IPS-NIHi7 (cell line): Measurements from ENCODE around the gene TRIP12.
"Not testable (repeated sequence)": the region's sequence is repeated elsewhere in the genome, so short reads cannot be mapped to it uniquely, and the experiment has no call there.

Source experiments
- DNase-seq: peaks from one replicate; pipeline ENCODE4 v3.0.0; 2012; ENCODE audit warnings: mixed read lengths; ENCODE audit errors: extremely low spot score

TRIP12 gene

DNA sequence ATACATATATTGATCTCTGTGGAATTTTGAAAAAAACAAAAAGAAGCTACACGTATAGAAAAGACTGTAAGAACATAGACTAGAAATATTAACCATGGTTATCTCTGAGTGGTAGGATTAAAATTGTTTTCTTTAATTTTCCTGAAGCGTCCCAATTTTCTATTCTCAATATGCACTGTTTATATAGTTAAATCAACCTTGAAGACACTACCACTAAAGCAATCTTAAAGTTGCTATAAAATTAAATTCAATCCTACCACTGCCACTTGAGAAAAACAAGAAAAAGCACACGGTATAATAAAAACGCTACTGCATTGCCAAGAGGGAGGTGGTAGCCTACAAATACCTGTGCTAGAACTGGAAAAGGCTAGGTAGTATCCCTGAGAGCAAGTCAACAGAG lies 47.2 kb downstream of the TRIP12 start:
- no peak for DNase-seq

- DNase-seq: no peak
Observed at GRCh38 chr2:229873123-229873581, 48.7 kb downstream of the TRIP12 start.

DNA sequence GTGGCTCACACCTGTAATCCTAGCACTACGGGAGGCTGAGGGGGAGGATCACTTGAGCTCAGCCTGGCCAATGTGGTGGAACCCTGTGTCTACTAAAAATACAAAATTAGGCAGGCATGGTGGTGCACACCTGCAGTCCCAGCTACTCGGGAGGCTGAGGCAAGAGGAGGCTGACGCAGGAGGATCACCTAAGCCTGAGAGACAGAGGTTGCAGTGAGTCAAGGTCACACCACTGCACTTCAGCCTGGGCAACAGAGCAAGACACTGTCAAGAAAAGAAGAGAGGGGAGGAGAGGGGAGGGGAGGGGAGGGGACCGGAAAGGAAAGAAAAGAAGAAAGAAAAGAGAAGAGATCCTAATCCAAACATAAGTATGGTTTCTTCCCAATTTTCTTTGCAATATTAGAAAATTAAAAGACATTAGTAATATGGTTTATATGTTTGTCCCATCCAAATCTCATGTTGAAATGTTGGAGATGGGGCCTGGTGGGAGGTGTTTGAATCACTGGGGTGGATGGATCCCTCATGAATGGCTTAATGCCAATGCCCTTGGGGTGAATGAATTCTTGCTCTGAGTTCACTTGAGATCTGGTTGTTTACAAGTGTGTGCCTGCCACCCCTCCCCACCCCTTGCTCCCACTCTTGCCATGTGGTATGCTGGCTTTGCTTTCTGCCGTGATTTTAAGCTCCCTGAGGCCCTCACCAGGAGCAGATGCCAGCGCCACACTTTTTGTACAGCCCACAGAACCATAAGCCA lies 50.7 kb downstream of the TRIP12 start:
- no peak for DNase-seq

DNA sequence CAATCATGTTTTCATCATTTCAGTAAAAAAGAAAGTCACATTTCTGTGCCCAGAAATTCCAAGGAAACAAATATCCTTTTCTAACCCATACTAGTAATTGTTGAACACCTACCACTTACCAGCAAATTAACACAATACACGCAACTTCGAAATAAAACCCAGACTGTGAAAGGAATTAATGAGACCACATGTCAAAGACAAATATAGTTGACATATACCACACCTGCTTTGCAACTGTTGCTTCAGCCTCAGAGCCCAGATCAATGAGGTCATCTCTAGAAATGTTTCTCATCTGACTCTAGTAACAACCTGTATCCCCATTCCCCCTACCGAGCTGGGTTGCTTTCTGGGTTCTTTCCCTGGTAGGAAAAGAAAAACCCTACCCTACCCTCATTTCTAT lies 52.6 kb downstream of the TRIP12 start:
- DNase-seq: no peak

DNA sequence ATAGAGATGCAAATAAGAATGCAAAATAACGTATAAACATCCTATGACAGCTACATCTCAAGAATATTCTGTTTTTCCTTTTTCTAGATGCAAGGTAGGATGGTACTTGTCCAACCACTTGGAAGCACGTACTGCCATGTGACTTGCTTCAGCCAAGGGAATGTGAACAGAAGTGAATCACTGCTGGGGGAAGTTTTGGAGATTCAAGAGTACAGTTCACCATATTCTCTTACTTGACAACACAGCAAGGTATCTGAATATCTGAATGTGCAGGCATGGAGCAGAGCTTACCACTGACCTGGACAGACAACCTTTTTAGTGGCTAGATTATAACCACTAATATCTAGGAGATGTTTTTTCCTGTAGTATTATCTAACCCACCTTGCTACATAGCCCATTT lies 53.0 kb downstream of the TRIP12 start:
- no peak for DNase-seq

DNA sequence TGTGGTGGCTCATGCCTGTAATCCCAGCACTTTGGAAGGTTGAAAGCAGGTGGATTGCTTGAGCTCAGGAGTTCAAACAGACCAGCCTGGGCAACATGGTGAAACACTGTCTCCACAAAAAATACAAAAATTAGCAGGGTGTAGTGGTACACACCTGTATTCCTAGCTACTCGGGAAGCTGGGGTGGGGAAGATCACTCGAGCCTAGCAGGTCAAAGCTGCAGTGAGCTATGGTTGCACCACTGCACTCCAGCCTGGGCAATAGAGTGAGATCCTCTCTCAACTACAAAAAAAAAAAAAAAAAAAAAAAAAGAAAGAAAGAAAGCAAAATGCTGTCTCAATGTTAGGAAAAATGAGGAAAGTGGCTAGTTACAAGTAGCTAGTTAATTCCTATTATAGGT lies 56.8 kb downstream of the TRIP12 start:
- no peak for DNase-seq

DNA sequence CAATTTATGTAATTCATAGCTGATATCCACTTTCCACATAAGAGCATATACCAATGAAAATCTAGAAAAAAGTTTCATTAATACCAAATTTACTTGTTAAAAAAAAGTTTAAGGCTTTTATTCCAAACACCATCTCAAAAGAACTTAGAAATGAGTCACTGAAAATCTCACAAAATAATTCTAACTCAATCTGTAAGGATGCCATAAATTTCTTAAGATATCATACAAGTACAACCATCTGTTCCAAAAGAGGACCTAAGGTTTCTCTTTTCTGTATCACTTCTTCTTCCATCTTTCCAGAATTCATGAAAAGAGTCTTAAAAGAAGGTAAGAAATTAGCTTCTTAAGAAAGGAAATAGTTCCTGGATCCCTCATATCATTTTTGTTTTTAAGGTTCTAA lies 60.4 kb downstream of the TRIP12 start:
- DNase-seq: no peak

- DNase-seq: no peak
Observed at GRCh38 chr2:229860334-229860733, 61.5 kb downstream of the TRIP12 start.

DNA sequence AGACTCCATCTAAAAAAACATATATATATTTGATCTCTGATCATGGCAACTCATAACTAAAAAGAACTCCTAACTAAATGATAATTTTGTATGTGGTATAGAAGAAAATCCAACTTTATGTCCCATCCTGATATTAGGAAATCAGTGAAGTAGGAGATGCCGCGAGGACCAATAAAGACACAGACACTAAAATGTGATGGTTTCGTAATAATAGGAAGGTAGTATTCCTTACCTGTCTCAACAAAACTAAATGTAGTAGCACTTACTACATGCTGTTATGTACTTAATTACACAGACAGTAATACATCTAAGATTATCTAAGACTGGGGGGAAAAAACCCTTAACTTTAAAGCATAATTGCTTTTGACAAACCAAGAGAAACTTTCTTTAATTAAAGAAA lies 63.5 kb downstream of the TRIP12 start:
- DNase-seq: no peak

DNA sequence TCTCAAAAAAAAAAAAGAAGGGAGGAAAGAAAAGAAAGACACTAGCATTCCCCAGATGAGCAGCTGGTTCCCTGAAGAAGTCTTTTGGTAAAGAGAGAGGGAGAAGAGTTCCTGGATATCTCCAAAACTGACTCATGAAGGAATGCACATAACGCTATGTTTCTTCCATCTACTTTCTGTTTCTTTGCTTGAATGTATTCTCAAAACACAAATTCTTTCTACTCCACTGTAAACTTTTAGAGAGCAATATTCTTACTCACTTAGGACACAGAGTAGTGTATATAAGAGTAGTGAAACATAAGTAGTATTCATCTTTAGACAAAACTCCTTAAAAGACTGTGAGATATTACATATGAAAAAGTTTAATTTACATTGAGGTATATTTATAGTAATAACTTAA lies 64.2 kb downstream of the TRIP12 start:
- no peak for DNase-seq

DNA sequence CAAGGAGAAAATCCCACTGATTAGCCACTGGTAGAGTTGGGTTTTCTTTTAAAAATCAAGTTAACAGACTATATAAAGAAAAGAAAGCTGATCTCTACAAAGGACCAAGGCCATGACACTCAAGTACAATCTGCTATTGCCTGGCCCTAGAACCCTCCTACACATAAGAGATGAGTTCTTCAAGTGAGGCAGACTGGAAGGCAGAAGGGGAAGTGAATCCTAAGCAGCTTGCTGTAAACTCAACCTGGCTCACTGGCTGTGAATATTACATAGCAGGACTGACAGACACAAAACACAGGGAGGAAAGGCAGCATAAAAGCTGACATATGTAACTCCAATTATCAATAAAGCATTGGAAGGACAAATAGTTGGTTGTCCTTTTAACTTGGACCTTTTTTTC lies 65.4 kb downstream of the TRIP12 start:
- no peak for DNase-seq

GRCh38 chr2:229855116-229855515 lies 66.7 kb downstream of the TRIP12 start:
- no peak for DNase-seq

- no peak for DNase-seq
Observed at GRCh38 chr2:229852565-229852964, 69.2 kb downstream of the TRIP12 start.

- DNase-seq: no peak
Observed at GRCh38 chr2:229851870-229852269, 69.9 kb downstream of the TRIP12 start.

- not testable (repeated sequence) for DNase-seq
Observed at GRCh38 chr2:229850355-229851275, 71.2 kb downstream of the TRIP12 start.

GRCh38 chr2:229849073-229849472 lies 72.7 kb downstream of the TRIP12 start:
- DNase-seq: no peak

DNA sequence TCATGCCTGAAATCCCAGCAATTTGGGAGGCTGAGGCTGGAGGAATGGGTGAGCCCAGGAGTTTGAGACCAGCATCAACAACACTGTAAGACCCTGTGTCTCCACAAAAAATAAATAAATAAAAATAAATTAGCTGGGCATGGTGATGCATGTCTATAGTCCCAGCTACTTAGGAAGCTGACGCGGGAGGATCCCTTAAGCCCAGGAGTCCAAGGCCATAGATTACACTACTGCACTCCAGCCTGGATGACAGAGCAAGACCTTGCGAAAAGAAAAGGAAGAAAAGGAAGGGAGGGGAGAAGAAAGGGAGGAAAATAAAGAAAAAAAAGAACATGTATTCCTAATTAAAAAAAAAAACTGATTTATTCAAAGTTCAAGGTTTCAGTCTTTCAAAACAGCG lies 78.2 kb downstream of the TRIP12 start:
- DNase-seq: no peak

DNA sequence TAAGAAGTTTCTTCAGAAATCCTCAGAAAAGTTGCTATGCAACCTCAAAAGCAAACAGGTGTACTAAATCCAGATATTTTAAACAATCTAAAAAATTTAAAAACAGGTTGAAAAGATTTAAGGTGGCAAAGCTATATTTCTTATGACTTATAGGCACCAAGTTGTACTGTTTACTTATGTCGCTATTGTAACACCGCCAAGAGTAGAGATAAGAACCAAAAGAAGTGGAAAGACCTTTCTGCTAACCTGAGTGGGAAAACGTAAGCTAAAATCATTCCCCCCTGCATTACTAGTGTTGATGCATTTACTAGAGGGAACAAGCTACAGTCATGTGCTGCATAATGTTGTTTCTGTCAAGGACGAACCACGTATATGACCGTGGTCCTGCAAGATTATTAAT lies 83.1 kb downstream of the TRIP12 start:
- DNase-seq: no peak

- no peak for DNase-seq
Observed at GRCh38 chr2:229836847-229837246, 85.0 kb downstream of the TRIP12 start.

DNA sequence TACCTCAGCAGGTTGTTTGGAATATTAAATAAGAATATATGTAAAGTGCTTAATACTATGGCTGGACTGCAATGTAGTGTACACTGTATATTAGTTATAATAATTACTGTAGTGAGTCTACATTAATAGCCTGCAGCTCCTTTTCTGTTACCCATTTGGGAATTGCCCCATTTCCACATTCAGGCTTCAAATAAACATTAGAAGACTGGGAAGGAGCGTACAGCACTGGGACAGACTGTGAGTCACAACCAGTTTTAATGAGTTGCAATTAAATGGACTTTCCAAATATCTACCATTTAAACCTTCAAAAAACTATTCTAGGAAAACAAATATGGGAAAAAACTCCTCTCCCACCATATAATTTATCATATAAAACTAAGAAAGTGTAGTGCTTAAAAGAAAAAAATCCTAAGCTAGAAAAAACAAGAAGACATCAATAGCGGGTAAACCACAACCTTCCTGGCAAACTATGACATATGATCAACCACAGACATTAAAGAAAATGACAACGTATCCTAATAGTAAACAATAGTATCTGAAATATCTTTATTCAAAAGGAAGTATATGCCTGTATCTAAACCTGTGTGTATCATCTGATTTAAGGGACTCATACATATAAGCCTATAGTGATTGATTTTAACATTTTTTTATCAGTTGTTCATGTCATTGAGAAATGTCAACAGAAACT lies 86.1 kb downstream of the TRIP12 start:
- DNase-seq: no peak

- DNase-seq: not testable (repeated sequence)
Observed at GRCh38 chr2:229834368-229834767, 87.4 kb downstream of the TRIP12 start.

DNA sequence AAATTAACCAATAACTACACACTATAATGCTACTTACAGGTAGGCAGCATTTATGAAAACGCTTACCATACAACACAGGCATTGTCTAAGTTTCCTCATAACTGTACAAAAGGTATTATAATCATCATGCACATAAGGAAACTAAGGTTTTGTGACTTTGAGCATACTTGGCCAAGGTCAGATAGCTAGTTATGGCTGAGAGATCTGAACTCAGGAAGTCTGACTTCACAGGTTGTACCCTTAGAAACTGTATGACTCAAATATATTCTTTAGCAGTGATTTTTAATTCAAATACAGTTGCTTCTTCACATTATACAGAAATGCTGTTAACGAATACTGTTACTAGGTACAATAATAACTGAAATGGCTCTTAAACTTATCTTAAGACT lies 89.3 kb downstream of the TRIP12 start:
- no peak for DNase-seq
